HG02938 (cell line): ENCODE results near the gene GHRL.
"Not testable (repeated sequence)": the region's sequence is repeated elsewhere in the genome, so short reads cannot be mapped to it uniquely, and the experiment has no call there.

Experiments used
- ATAC-seq: cut with Tn5 transposase; IDR thresholded peaks from one replicate; pipeline ENCODE4 v1.9.1; 2021; ENCODE audit warnings: mild to moderate bottlenecking, moderate library complexity; ENCODE audit not compliant: unreplicated experiment

The GHRL gene

DNA sequence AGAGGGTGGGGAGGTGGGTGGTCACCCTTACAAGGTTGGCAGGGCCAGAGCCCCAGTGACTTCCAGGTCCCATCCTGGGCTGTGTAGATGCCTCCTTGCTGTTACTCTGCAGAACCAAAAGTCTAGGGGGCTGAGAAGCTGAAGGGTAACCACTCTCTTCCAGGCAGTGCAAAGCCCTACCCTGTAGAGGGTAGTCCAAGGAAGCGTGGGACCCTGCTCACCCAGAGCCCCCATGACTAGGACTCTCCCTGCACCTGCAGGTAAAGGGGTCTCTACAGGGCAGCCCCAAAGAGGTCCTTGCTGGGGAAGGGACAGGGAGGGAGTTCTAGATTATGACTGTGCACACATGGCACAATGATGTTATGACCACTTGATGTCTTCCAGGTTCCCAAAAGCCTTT lies 14.2 kb downstream of the GHRL start:
- ATAC-seq: no peak

DNA sequence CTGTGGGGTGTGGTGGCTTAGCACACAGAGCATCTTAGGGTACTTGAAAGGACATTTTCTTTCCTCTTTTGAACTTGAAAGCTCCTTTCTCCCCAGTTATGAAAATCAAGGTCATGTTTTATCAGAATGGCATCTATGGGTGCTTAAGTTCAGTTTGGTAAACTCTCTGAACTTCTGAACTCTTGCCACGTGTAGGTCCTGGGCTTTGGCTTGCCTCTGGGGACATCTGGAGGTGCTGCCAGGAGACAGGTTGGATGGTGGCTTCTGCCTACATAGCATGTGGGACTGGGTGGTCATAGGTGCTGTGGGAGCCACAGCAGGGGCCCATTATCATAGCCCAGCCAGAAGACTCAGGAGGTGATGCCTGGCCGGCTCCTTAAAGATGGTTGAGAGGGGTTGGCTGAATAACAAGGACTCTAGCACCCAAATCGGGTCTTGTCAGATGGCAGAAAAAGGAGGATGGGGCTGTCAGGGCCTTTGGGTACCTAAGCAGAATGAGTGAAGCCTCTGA lies 15.6 kb downstream of the GHRL start:
- ATAC-seq: no peak

DNA sequence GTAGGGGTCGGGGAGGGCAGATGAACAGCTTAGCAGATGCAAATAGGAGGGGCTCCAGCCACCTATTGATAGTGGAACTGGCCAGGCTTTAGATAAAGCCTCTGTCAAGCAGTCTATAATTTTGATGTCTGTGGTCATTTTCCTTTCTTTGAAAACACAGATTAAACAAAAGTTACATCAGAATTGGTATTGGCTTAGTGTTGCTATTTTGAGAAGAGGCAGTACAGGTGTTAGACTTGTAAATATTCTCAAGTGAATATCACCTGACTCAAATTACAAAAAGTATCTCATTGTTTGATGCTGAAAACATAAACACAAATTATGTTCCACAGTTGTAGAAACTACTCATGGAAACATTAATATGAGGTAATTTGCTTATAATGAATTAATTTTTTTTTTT lies 18.1 kb downstream of the GHRL start:
- no peak for ATAC-seq

DNA sequence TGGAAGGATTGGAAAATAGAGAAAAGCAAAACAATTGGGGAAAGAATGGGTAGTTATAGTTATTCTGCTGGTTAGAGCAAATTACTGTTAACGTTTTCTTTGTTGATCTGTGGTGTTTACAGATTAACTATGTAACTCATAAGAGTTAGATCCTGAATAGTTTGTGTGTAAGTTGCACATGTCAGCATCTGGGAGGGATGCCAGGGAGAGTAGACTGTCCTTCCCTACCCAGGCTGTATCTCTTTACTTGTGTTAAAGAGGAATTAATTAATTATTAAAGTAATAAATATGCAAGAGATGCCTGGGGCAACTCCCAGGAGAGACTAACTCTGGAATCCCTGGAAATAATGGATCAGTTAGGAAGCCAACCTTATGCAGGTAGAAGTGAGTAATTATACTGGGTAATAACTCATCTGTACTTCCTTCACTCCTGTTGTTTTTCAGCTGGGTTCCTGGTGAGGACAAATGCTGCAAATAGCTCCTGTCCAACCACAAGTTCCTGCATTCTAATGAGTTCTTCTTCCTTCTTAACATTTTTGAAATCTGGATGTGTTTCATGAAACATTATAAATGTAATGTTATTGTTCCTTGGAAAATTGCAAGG lies 18.9 kb downstream of the GHRL start:
- no peak for ATAC-seq

DNA sequence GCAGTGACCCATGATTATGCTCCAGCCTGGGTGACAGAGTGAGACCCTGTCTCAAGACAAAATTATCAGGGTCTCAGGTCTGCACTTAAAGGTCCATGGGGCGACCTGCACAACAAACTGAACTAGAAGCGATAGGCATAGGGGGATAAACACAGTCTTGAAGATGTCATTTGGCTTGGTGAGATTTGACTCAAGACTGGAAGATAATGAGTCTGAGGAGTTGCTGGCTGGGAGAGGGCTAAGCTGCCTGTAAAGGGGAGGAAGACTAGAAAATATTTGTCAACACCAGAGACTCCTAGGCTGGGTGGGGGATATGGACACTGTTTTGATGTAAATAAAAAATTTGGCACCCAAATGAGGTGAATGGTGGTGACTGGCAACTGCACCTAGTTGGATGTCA lies 19.8 kb downstream of the GHRL start:
- ATAC-seq: no peak

DNA sequence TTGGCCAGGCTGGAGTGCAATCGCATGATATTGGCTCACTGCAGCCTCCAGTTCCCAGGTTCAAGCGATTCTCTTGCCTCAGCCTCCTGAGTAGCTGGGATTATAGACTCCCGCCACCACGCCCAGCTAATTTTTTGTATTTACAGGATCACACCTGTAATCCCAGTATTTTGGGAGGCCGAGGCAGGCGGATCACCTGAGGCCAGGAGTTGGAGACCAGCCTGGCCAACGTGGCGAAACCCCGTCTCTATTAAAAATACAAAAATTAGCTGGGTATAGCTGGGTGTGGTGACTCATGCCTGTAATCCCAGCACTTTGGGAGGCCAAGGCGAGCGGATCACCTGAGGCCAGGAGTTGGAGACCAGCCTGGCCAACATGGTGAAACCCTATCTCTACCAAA lies 20.3 kb downstream of the GHRL start:
- not testable (repeated sequence) for ATAC-seq

DNA sequence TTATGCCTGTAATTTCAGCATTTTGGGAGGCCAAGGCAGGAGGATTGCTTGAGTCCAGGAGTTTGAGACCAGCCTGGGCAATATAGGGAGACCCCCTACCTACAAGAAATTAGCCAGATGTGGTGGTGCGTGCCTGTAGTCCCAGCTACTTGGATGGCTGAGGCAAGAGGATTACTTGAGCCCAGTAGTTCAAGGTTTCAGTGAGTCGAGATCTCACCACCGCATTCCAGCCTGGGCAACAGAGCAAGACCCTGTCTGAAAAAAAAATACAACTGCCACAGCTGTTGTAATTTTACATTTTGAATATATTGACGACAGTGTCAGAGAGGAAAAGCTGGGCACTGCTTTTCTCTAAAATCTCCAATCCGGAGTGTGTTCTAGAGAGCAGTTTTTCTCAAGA lies 23.3 kb downstream of the GHRL start:
- no peak for ATAC-seq

DNA sequence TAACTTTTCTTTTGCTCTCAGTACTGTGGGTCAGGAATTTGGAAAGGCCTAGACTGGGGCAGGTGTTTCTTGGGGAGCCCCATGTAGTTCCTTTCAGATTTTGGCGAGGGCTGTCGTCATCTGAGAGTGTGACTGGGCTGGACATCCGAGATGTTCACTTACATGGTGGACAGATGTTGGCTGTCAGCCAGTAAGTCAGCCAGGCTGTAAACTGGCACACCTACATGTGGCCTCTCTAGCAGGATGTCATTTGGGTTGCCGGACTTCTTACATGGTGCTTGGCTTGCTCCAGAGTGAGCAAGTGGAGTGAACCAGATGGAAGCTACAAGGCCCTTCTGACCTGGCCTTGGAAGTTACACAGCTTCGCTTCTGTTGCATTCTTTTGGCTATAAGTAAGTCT lies 23.8 kb downstream of the GHRL start:
- ATAC-seq: no peak

DNA sequence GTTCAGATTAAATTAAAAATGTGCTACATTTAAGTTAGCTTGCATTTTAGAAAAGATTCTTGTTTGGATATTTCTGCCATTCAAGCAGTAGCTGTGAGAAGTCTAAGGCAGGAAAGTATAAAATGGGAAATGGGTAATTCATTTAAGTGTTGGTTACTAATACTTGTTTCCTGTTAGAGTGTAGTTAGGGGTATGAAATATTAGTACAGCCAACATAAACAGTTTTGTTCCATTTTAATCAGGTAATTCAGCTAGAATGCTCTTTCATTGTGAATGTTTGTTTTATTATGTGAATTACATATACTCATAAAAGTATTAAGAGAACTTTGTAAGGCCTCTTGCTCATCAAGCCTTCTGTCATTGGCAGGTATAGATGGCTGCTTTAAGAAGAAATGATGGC lies 24.6 kb downstream of the GHRL start:
- no peak for ATAC-seq

DNA sequence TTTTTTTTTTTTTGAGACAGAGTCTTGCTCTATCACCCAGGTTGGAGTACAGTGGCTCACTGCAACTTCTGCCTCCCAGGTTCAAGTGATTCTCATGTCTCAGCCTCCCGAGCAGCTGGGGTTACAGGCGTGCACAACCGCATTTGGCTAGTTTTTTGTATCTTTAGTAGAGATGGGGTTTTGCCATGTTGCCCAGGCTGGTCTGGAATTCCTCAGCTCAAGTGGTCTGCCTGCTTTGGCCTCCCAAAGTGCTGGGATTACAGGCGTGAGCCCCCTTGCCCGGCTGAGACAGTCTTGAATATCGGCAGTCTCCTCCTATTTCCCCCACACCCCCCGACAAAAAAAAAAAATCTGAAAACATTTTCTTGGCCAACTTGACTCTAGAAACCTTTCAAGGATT lies 25.8 kb downstream of the GHRL start:
- ATAC-seq: not testable (repeated sequence)

DNA sequence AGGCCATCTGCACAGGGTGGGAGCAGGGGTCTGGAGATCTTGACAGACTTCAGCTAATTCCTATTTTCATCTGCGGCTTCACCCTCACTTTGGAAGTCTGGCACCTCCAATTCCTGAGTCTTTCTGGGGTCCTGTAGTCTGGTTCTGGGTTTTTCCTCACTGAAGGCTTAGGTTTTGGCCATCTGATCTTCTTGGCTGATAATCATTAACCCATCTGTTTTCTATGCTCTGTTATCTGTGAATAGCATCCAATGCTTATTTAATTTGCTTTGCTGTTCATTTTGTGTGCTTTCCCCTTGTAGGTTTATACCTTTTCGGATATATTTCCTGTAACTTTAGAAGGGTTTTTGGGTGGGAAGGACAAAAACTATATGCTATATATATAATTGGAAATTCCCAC lies 26.9 kb downstream of the GHRL start:
- ATAC-seq: no peak

DNA sequence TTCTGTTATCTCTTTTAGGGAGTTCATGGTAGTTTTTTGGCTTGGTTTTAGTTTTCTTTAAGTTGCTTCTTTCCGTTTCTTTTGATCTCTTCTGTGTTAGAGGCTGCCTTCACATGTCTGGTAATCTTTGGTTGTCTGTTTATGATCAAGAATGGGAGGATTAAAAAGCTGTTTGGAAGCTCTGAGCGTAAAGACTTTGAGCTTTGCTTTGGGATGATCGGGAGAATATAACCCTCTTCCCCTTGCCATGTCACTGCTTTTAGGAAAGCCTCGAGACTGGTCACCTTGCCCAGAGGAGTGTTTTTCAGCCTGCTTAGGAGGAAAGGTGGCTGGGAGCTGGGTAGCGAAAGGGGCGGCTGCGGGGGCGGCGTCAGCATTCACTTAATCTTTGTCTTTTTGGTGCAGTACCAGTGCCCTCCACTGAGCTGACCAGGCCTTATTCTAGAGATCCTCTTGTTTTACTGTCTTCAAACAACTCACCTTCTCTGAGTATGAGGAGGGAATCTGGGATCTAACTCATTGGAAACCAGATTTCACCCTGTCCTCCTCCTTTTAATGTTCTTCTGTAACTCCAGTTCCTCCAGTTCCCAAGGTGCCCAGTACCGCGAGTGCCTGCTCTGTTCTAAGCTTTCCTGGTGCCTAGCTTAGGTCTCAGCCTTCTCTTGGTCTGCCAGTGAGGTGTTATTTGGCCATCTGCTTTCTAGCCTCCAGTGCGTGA lies 28.9 kb downstream of the GHRL start:
- ATAC-seq: peak; percentile 82

DNA sequence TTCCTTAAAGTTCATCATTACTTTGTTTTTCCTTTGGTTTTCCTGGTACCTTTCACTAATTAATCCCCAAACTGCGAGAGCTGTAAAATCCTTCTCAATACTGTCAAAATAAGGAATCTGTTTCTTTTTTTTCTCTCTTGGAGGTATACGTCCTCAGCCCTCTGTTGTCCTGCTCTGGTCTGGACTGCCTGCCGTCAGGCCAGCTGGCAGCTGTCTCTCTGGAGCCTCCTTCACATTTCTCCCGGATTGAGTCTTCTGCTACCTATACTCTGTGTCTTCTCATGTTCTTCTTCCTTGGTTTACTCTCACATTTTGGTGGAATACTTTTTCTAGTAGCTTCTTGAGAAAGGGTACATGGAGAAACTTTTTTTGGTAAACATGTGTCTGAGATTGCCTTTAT lies 30.7 kb downstream of the GHRL start:
- ATAC-seq: no peak

DNA sequence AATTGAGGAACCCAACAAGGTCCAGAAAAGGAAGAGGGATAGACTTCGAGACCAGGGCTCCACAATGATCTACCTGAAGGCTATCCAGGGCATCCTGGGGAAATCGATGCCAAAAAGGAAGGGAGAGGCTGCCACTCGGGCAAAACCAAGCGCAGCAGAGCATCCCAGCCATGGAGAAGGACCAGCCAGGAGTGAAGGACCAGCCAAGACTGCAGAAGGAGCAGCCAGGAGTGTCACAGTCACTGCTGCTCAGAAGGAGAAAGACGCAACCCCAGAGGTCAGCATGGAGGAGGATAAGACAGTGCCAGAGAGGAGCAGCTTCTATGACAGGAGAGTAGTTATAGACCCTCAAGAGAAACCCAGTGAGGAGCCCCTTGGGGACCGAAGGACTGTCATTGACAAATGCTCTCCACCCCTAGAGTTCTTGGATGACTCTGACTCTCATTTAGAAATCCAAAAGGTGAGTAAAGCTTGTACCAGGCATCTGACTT lies 32.5 kb downstream of the GHRL start:
- ATAC-seq: no peak

DNA sequence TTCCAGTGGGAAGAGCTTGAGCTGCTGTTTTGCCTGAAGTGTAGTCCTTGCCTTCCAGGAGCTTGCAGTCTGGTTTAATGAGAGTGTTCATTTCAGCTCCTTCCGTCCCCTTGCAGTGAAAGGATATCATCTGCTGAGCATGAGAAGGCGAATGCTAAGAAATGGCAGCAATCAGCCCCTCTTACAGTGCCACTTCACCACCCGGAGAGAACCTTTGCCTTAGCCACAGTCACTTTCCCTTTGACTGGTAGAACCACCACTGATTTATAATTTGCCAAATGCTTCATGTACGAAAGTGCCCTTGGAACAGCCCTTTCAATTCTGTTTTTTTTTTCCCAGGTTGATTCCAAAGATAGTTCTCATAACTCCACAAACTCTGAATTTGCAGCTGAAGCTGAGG lies 32.9 kb downstream of the GHRL start:
- no peak for ATAC-seq

DNA sequence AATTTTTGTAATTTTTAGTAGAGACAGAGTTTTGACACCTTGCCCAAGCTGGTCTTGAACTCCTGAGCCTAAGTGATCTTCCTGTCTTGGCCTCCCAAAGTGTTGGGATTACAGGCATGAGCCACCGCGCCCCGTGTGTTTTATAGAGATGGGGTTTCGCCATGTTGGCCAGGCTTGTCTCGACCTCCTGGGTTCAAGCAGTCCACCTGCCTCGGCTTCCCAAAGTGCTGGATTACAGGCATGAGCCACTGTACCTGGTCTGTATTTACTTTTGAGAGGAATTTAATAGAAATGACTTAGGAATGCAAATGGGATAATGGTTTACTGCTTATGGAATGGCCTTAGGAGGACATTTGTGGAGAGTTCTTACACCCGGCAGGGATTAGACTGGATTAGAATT lies 33.7 kb downstream of the GHRL start:
- no peak for ATAC-seq

DNA sequence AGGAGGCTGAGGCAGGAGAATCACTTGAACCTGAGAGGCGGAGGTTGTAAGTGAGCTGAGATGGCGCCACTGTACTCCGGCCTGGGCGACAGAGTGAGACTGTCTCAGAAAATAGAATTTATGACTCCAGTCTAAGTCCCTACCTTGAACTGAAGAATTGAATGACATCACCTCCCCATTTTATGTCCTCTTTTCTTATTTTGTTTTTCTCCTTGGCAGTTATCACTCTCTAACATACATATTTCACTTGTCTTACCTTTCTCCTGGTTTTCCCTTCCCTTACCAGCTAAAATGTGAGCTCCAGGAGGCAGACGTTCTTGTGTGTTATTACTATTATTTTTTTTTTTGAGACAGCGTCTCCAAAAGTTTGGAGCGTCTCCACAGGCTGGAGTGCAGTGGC lies 36.9 kb downstream of the GHRL start:
- ATAC-seq: no peak

DNA sequence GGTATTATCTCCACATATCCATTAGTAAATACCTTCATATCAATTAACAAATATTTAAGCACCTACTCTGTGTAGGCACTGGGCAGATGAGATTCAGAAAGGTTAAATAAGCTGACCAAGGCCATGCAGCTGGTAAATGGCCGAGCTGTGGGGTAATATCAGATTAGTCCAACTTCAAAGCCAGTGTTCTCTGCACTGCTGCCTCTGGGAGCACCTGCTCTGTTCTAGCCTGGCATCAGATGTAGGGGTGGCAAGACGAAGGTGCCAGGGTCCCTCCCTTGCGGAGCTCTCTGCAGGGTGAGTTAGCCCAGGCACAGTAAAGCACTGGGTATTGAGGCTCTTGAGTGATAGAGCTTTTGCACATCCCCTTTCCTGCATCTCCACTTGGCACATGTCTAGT lies 39.0 kb downstream of the GHRL start:
- ATAC-seq: no peak

DNA sequence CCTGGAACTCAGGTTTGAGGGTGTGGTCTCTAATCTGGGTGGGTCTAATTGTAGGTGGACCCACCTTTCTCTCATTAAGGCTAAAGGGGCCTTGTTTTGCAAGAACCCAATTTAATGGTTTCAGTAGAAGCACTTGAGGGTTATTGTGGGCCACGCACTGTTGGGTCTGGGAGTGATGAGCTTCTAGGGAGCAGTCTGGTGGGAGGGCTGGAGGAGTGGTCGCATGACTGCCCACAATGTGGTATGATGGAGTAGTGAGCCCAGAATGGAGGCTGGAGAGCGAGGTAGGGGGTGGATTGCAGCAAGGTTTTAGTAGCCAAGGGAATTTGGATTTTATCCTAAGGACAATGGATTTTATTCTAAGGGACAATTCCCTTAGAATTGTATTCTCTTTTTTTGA lies 41.7 kb downstream of the GHRL start:
- no peak for ATAC-seq

DNA sequence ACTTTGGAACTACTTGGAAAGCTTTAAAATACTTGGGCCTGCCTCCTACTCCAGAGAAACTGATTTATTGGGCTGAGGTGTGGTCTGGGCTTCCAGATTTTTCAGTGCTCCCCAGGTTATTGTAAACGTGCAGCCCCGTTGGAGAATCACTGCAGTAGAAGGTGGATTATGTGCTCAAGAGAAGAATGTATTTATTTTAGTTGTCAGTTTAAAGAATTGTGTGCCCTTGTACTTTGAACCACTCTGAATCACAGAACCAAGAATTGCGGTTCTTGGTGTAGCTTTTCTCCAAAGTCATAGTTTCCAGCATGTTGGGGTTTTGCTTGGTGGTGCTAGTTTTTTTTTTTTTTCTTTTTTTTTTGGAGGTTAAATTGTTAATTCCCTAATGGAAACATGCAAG lies 42.9 kb downstream of the GHRL start:
- ATAC-seq: no peak

DNA sequence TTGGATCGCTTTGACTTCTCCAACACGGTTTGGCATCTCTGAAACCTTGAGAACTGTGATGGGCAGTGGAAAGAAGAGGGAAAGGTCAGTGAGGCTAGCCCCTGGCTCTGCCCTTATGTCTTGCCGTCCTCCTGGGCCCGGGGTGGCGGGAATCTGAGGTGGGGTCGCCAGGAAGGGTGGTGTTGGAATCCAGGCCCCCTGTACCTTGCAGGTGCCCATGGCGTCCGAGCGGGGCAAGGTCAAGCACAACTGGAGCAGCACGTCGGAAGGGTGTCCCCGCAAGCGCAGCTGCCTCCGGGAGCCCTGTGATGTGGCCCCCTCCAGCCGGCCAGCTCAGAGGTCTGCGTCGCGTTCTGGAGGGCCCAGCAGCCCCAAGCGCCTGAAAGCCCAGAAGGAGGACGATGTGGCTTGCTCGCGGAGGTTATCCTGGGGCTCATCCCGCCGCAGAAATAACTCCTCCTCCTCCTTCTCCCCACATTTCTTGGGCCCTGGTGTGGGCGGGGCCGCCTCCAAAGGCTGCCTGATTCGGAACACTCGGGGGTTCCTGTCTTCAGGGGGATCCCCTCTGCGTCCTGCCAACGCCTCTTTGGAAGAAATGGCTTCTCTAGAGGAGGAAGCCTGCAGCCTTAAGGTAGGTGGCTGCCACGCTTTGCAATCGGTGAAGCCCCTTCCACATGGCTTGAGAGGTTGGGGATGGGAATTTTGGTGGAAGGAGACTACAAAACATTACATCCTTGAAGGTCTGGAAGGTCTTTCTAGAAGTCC lies 43.6 kb downstream of the GHRL start:
- no peak for ATAC-seq
